ENCODE measurements around the gene HNF4A.

DNA sequence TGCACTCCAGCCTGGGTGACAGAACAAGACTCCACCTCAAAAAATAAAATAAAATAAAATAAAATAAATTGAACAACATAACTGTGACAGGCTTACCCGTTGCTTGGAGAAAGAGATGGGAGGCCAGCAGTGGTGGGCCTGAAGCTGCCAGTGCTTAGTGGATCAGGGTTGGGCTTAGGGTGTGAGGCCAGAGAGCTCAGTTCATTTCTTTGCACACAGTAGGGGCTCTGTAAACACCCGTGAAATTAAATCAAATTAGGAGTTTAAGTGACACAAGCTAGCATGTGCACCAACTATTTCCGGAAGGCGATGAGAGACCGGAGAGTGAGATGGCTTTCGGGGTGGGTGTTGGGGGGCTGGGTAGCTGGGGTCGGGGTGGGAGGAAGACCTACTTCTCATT is 94.4 kb downstream of the HNF4A start:
- TF ChIP-seq, protein P1, sequence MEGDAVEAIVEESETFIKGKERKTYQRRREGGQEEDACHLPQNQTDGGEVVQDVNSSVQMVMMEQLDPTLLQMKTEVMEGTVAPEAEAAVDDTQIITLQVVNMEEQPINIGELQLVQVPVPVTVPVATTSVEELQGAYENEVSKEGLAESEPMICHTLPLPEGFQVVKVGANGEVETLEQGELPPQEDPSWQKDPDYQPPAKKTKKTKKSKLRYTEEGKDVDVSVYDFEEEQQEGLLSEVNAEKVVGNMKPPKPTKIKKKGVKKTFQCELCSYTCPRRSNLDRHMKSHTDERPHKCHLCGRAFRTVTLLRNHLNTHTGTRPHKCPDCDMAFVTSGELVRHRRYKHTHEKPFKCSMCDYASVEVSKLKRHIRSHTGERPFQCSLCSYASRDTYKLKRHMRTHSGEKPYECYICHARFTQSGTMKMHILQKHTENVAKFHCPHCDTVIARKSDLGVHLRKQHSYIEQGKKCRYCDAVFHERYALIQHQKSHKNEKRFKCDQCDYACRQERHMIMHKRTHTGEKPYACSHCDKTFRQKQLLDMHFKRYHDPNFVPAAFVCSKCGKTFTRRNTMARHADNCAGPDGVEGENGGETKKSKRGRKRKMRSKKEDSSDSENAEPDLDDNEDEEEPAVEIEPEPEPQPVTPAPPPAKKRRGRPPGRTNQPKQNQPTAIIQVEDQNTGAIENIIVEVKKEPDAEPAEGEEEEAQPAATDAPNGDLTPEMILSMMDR (IDR thresholded peaks at IDR 0.05; ENCODE audit: extremely low read depth in 1 of 2, insufficient read depth in 1 of 2, low read depth in 1 of 2, low read length in 2 of 2): no peak
- TF ChIP-seq GATA2 (IDR thresholded peaks at IDR 0.05; ENCODE audit: insufficient read depth, insufficient read length, low read depth, low read length) (no peak), EZH2 (IDR thresholded peaks at IDR 0.05; ENCODE audit: borderline replicate concordance, low read depth, low read length, severe bottlenecking) (no peak), POLR2AphosphoS5 (IDR thresholded peaks at IDR 0.05; ENCODE audit: insufficient read depth, low read depth, low read length) (no peak), MYC (IDR thresholded peaks at IDR 0.05; ENCODE audit: low read depth, low read length) (no peak)
- TF ChIP-seq, protein P2, sequence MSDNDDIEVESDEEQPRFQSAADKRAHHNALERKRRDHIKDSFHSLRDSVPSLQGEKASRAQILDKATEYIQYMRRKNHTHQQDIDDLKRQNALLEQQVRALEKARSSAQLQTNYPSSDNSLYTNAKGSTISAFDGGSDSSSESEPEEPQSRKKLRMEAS (IDR thresholded peaks at IDR 0.05; ENCODE audit: insufficient read depth, insufficient read length): no peak
